Nasal cavity respiratory epithelium epithelial cell of viscerocranial mucosa (primary cell): ENCODE results near the gene ASCL4. TPM values are rescaled to one million over a fixed set of nuclear protein-coding genes. Genes with fewer than 3 reads are reported as not detected.

Experiments used
- total RNA-seq: library from RNA; depleted of rRNA; stranded (reverse); fragments of >200 nt; gene quantifications from 2 replicates; pipeline ENCODE4 v1.2.3, GENCODE V29; 2014

ASCL4 gene
- not detected in 2 replicates for total RNA-seq

GRCh38 chr12:107774349-107775029 is at the start of gene ASCL4:
Gene ASCL4 (plus strand): TSS chr12:107774704. CDS start chr12:107775219, 515 bp downstream.

GRCh38 chr12:107760809-107761501 is 13.5 kb upstream of the ASCL4 start, which contains the start of gene PRDM4:
Gene PRDM4 (minus strand): TSS chr12:107761137. CDS start chr12:107760515, 622 bp downstream.

Other genes starting within 250 kb of the ASCL4 start
- gene PWP1, start 88.9 kb upstream of the ASCL4 start, total RNA-seq, result 53.0 and 110 TPM in 2 replicates
- gene PRDM4, start 13.6 kb upstream of the ASCL4 start, total RNA-seq, result 32.8 and 42.6 TPM in 2 replicates